Colonic mucosa (tissue), 4 donors: ENCODE results near the gene MRI1. TPM values are rescaled to one million over a fixed set of nuclear protein-coding genes. Genes with fewer than 3 reads are reported as not detected.
A peak's percentile ranks its signal among the peaks of the same experiment; 100 is the strongest.
"Not testable (repeated sequence)": the region's sequence is repeated elsewhere in the genome, so short reads cannot be mapped to it uniquely, and the experiment has no call there.

ENCODE experiments used
- DNase-seq: peaks from one replicate; pipeline ENCODE4 v3.0.0-alpha.2; 2020
- H3K27ac ChIP-seq: fragments of 200-600 bp; one replicate; pipeline ENCODE4 v1.8.0; 2021
- H3K27me3 ChIP-seq: fragments of 200-600 bp; one replicate; pipeline ENCODE4 v1.8.0; 2021
- H3K36me3 ChIP-seq: fragments of 200-600 bp; one replicate; pipeline ENCODE4 v1.8.0; 2021
- H3K4me1 ChIP-seq: fragments of 200-600 bp; one replicate; pipeline ENCODE4 v1.8.0; 2021; ENCODE audit warnings: mild to moderate bottlenecking
- H3K4me3 ChIP-seq: fragments of 200-600 bp; one replicate; pipeline ENCODE4 v1.8.0; 2021
- H3K9ac ChIP-seq, 2 donors: one replicate each; pipeline ENCODE4 v1.7.0; 2013; ENCODE audit warnings: control low read depth in 2 of 2, low read depth in 2 of 2, low read length in 2 of 2
- H3K9me3 ChIP-seq: fragments of 200-600 bp; one replicate; pipeline ENCODE4 v1.8.0; 2021
- intact Hi-C: fragments of 100-400 bp; cut with DNase I; formaldehyde crosslinking; loops from one replicate; pipeline ENCODE4 v1.14.1; 2022
- total RNA-seq, 2 donors: library from RNA; stranded (reverse); fragmentation: NEBNext Ultra II Directional in 1 of 2; extraction: Animal tissue kit (Norgen Biotek cat#: 25700) in 1 of 2; gene quantifications; one replicate each; pipeline ENCODE4 v1.2.1, GENCODE V29; 2021
- TF ChIP-seq, protein P1 (sequence below): fragments of 200-600 bp; IDR thresholded peaks from one replicate; pipeline ENCODE4 v1.8.0; 2022; ENCODE audit warnings: antibody characterized with exemption, mild to moderate bottlenecking
- donor health status: healthy.
- donor health status: DM: no; HTN: no; CAD: no.
- donor health status: DM: no; HTN: no; CAD: no.

The MRI1 gene
- total RNA-seq, 2 donors from 2014 or later, result 19.5 to 26.7 TPM

GRCh38 chr19:13778398-13778797, 14.1 kb downstream of the MRI1 start:
- intact Hi-C loops, result no loop called here
- no peak for DNase-seq
- H3K27ac ChIP-seq, result no peak overlapping the region

GRCh38 chr19:13778847-13779246, 14.5 kb downstream of the MRI1 start:
- no peak overlapping the region for H3K27ac ChIP-seq
- no peaks in the 10 kb centered on the region for H3K27me3 ChIP-seq
- H3K36me3 ChIP-seq, result peaks cover 6% of the 10 kb centered on the region
- H3K4me1 ChIP-seq, result peaks cover 5% of the 10 kb centered on the region
- H3K4me3 ChIP-seq, result no peak overlapping the region
- H3K9me3 ChIP-seq, result no peaks in the 10 kb centered on the region
- TF ChIP-seq, protein P1, sequence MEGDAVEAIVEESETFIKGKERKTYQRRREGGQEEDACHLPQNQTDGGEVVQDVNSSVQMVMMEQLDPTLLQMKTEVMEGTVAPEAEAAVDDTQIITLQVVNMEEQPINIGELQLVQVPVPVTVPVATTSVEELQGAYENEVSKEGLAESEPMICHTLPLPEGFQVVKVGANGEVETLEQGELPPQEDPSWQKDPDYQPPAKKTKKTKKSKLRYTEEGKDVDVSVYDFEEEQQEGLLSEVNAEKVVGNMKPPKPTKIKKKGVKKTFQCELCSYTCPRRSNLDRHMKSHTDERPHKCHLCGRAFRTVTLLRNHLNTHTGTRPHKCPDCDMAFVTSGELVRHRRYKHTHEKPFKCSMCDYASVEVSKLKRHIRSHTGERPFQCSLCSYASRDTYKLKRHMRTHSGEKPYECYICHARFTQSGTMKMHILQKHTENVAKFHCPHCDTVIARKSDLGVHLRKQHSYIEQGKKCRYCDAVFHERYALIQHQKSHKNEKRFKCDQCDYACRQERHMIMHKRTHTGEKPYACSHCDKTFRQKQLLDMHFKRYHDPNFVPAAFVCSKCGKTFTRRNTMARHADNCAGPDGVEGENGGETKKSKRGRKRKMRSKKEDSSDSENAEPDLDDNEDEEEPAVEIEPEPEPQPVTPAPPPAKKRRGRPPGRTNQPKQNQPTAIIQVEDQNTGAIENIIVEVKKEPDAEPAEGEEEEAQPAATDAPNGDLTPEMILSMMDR, result no peak
- intact Hi-C loops, result no loop called here
- no peak for DNase-seq
- H3K9ac ChIP-seq, result no peak overlapping the region

More at GRCh38 chr19:13778398-13778797, 14.1 kb downstream of the MRI1 start:
- Histone ChIP-seq H3K9me3 (no peaks in the 10 kb centered on the region), H3K9ac (no peak overlapping the region), H3K27me3 (no peaks in the 10 kb centered on the region), H3K4me3 (no peak overlapping the region), H3K36me3 (peaks cover 6% of the 10 kb centered on the region), H3K4me1 (peaks cover 5% of the 10 kb centered on the region)
- TF ChIP-seq, protein P1, result no peak

DNA sequence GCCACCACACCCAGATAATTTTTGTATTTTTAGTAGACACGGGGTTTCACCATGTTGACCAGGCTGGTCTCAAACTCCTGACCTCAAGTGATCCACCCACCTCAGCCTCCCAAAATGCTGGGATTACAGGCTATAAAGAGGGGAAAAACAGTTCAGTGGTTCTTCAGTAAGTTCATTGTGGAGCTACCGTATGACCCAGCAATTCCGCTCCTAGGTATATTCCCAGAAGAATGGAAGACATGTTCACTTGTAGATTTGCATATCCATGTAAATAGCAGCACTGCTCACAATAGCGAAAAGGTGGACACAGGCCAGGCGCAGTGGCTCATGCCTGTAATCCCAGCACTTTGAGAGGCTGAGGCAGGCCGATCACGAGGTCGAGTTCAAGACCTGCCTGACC, 15.5 kb downstream of the MRI1 start:
- H3K27ac ChIP-seq, H3K36me3 ChIP-seq, H3K4me1 ChIP-seq, H3K9me3 ChIP-seq, DNase-seq, H3K27me3 ChIP-seq, H3K4me3 ChIP-seq, H3K9ac ChIP-seq, intact Hi-C loops: not testable (repeated sequence)

DNA sequence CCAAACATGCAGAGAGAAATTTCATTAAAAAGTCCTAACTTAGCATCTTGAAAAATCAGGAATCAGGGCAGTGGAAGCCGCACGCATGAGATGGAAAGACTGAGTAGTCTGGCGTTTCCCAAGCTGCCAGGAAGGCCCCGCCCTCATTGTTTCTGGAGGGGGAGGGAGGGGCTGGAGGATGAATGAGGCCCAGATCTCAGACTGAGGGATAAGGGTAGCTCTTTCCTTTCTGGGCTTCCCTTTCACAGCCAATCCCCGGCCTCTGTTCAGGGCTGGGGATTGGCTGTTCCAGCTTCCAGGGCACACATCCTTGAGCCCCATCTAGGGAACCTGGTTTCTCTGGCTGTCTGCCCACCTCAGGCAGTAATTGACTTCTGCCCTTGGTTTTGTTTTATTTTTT, 17.2 kb downstream of the MRI1 start:
- Histone ChIP-seq H3K27ac (peak overlapping the region; percentile 23), H3K4me1 (no peaks in the 10 kb centered on the region), H3K27me3 (no peaks in the 10 kb centered on the region), H3K9ac (no peak overlapping the region), H3K36me3 (peaks cover 6% of the 10 kb centered on the region), H3K9me3 (no peaks in the 10 kb centered on the region), H3K4me3 (no peak overlapping the region)
- intact Hi-C loops, result no loop called here
- TF ChIP-seq, protein P1, result no peak
- DNase-seq, result peak; percentile 83

DNA sequence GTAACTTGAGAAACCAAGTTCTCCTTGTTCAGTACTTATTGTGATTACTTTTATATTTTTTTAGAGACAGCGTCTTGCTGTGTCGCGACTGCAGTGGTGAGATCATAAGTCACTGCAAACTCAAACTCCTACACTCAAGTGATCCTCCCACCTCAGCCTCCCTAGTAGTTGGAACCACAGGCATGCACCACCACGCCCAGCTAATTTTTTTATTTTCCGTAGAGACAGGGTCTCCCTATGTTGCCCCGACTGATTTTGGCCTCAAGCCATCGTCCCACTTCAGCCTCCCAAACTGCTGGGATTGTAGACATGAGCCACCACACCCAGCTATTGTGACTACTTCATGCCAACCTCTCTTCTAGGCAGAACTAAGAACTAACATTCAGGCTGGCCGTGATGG, 18.2 kb downstream of the MRI1 start:
- H3K4me3 ChIP-seq, result no peak overlapping the region
- H3K9ac ChIP-seq, result no peak overlapping the region
- H3K4me1 ChIP-seq, result no peaks in the 10 kb centered on the region
- H3K27ac ChIP-seq, result no peak overlapping the region
- H3K27me3 ChIP-seq, result no peaks in the 10 kb centered on the region
- peak; percentile 32 for DNase-seq
- TF ChIP-seq, protein P1, result no peak
- peaks cover 6% of the 10 kb centered on the region for H3K36me3 ChIP-seq
- H3K9me3 ChIP-seq, result no peaks in the 10 kb centered on the region
- intact Hi-C loops, result no loop called here

GRCh38 chr19:13783565-13784500, 19.5 kb downstream of the MRI1 start:
- intact Hi-C loops, result loop anchor here (2.0 kb wide), 1 partner anchor 79 kb away; no protein-coding TSS in a partner anchor

More at GRCh38 chr19:13783565-13784500, 19.5 kb downstream of the MRI1 start:
- no peak overlapping the region for H3K4me3 ChIP-seq
- H3K36me3 ChIP-seq, result no peaks in the 10 kb centered on the region
- TF ChIP-seq, protein P1, result no peak
- no peaks in the 10 kb centered on the region for H3K9me3 ChIP-seq
- no peaks in the 10 kb centered on the region for H3K4me1 ChIP-seq
- no peaks in the 10 kb centered on the region for H3K27me3 ChIP-seq
- no peak overlapping the region for H3K27ac ChIP-seq
- DNase-seq, result no peak
- H3K9ac ChIP-seq, result no peak overlapping the region
